Breast epithelium (tissue), 4 donors: ENCODE data around the gene RTN3. TPM values are rescaled to one million over a fixed set of nuclear protein-coding genes. Genes with fewer than 3 reads are reported as not detected.

Experiments used
- DNase-seq, 2 donors: peaks; one replicate each; pipeline ENCODE4 v3.0.0-alpha.2; 2019; ENCODE audit warnings: low spot score in 2 of 2
- H3K27ac ChIP-seq, 2 donors: fragments of 200-600 bp; sonication (generic) in 1 of 2; one replicate each; pipeline ENCODE4 v1.5.1; 2016 to 2019; ENCODE audit warnings: mild to moderate bottlenecking in 1 of 2
- H3K27me3 ChIP-seq, 2 donors: fragments of 200-600 bp; sonication (generic) in 1 of 2; one replicate each; pipeline versions ENCODE4 v1.5.1 to v1.6.0; 2017 to 2019; ENCODE audit warnings: control low read depth in 1 of 2, mild to moderate bottlenecking in 1 of 2
- H3K36me3 ChIP-seq: fragments of 200-600 bp; one replicate; pipeline ENCODE4 v1.5.1; 2019
- H3K4me1 ChIP-seq, 2 donors: fragments of 200-600 bp; sonication (generic); one replicate each; pipeline ENCODE4 v1.5.1; 2016 to 2019; ENCODE audit warnings: control low read depth in 1 of 2
- H3K4me3 ChIP-seq, 3 donors: fragments of 200-600 bp; sonication (generic); 1 replicate in 2 of 3; 2 replicates in 1 of 3; pipeline ENCODE4 v1.5.1; 2016 to 2019; ENCODE audit warnings: mild to moderate bottlenecking in 3 of 3, moderate library complexity in 2 of 3
- H3K9me3 ChIP-seq, 2 donors: fragments of 200-600 bp; sonication (generic) in 1 of 2; one replicate each; pipeline ENCODE4 v1.5.1; 2016 to 2019; ENCODE audit warnings: control low read depth in 1 of 2
- CTCF ChIP-seq, 3 donors: fragments of 450-650 bp; IDR thresholded peaks; one replicate each; pipeline ENCODE4 v1.5.1; 2016 to 2017; ENCODE audit warnings: antibody characterized with exemption in 3 of 3, mild to moderate bottlenecking in 3 of 3, moderate library complexity in 3 of 3
- POLR2A ChIP-seq: fragments of 450-650 bp; IDR thresholded peaks from one replicate; pipeline ENCODE4 v1.6.1; 2016; ENCODE audit warnings: antibody characterized with exemption, mild to moderate bottlenecking, moderate library complexity
- POLR2AphosphoS5 ChIP-seq, 3 donors: sonication (generic); formaldehyde crosslinking; IDR thresholded peaks; one replicate each; pipeline ENCODE4 v1.6.1; 2017; ENCODE audit warnings: antibody characterized with exemption in 3 of 3
- intact Hi-C: fragments of 100-400 bp; cut with DNase I; formaldehyde crosslinking; loops from one replicate; pipeline ENCODE4 v1.15.1; 2023; ENCODE audit warnings: low total_unique reads
- total RNA-seq, 3 donors: library from RNA; depleted of rRNA; stranded (reverse); fragments of >200 nt; gene quantifications; one replicate each; pipeline ENCODE4 v1.1.0, GENCODE V29; 2016

The RTN3 gene
- total RNA-seq, 3 donors from 2014 or later: 115 to 199 (median 162) TPM

DNA sequence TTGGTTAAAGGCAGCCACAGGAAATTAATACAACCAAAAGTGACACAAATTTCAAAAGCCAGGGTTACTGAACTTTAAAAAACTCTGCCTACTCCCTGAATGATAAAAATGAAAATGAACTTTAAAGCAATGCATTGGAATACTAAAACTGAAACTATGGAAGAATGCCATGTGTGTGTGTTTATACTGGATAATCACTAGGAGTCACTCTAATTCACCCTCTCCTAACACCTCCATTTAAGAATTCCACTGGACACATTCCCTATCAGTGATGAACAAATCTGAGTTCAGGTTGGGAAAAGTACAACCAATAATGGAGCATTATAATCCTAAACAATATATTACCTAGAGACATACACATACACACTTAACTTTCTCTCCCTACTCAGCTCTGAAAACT, 39.6 kb upstream of the RTN3 start:
- Histone ChIP-seq H3K27ac (no peak overlapping the region), H3K4me3 (no peak overlapping the region), H3K27me3 (no peaks in the 10 kb centered on the region), H3K4me1 (no peaks in the 10 kb centered on the region), H3K36me3 (peaks cover 8% of the 10 kb centered on the region), H3K9me3 (no peaks in the 10 kb centered on the region)
- DNase-seq: no peak
- no peak for TF ChIP-seq POLR2AphosphoS5 (IDR thresholded peaks at IDR 0.05)
- no peak for TF ChIP-seq CTCF (IDR thresholded peaks at IDR 0.05)
- no peak for TF ChIP-seq POLR2A
- intact Hi-C loops: no loop called here

DNA sequence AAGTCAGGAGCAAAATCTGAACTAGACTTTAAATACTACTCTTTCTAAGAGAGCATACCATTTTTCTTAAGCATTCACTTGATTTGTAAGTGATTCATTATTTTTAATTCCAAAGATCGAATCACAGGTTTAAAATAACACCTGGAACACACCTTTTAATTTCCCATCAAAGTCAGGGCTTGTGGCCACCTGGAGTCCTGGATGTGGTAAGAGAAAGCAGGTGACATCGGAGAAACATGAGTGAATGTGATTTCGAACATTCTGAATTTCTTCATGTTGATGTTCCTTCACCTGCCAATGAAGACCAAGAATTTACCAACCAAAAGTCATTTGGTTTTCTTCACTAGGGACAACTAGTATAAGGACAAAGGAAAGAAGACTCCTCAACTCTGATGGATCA, 38.1 kb upstream of the RTN3 start:
- Histone ChIP-seq H3K27me3 (no peaks in the 10 kb centered on the region), H3K36me3 (peaks cover 8% of the 10 kb centered on the region), H3K4me1 (no peaks in the 10 kb centered on the region), H3K9me3 (no peaks in the 10 kb centered on the region), H3K27ac (peak overlapping the region in 1 of 2 donors; percentile 50), H3K4me3 (no peak overlapping the region)
- intact Hi-C loops: no loop called here
- no peak for DNase-seq
- TF ChIP-seq CTCF (IDR thresholded peaks at IDR 0.05) (no peak), POLR2A (no peak), POLR2AphosphoS5 (IDR thresholded peaks at IDR 0.05) (no peak)

DNA sequence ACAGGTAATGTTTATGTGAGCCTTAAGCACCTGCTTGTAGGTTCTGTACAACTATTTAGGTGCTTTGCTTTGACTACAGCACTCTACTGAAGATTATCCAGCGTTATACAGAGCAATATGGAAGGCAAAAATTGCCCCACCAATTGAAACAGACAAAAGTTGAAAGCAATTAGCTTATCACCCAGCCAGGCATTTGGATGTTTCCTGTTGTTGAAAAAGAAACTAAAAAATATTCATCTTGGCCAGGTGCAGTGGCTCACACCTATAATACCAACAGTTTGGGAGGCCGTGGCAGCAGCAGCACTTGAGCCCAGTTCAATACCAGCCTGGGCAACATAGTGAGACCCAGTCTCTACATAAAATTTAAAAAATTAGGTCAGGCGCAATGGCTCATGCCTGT, 28.6 kb upstream of the RTN3 start:
- no peak for TF ChIP-seq POLR2A
- TF ChIP-seq POLR2AphosphoS5 (IDR thresholded peaks at IDR 0.05): no peak
- no peak for TF ChIP-seq CTCF (IDR thresholded peaks at IDR 0.05)
- Histone ChIP-seq H3K4me1 (no peaks in the 10 kb centered on the region), H3K36me3 (peaks cover 11% of the 10 kb centered on the region), H3K4me3 (no peak overlapping the region), H3K27me3 (no peaks in the 10 kb centered on the region), H3K27ac (no peak overlapping the region), H3K9me3 (no peaks in the 10 kb centered on the region)
- intact Hi-C loops: no loop called here
- DNase-seq: no peak

- H3K9me3 ChIP-seq: no peaks in the 10 kb centered on the region
- H3K27ac ChIP-seq: no peak overlapping the region
- no peak overlapping the region for H3K4me3 ChIP-seq
- intact Hi-C loops: no loop called here
- TF ChIP-seq CTCF (IDR thresholded peaks at IDR 0.05) (no peak), POLR2AphosphoS5 (IDR thresholded peaks at IDR 0.05) (no peak), POLR2A (no peak)
- no peaks in the 10 kb centered on the region for H3K36me3 ChIP-seq
- H3K4me1 ChIP-seq: peaks cover 0 to 4% of the 10 kb centered on the region in 2 donors
- DNase-seq: no peak
- no peaks in the 10 kb centered on the region for H3K27me3 ChIP-seq
These were observed 20.3 kb upstream of the RTN3 start for GRCh38 chr11:63660972-63661371.

DNA sequence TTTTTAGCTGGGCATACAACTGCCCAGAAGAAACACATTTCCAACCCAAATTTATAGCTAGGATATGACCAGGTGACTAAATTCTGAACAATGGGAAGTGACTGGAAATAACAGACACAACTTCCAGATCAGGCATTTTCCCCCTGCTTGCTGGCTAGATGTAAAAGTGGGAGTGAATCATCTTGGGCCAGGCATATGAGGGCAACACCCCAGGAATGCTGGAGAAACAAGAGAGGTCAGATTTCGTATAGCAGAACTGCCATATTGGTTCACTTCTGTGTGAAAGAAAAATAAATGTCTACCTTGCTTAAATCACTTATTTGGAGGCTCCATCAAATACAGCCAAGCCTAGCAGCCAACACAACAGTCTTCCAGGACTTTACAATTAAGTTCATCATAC, 17.5 kb upstream of the RTN3 start:
- TF ChIP-seq POLR2A: no peak
- TF ChIP-seq CTCF (IDR thresholded peaks at IDR 0.05): no peak
- no peak for TF ChIP-seq POLR2AphosphoS5 (IDR thresholded peaks at IDR 0.05)
- Histone ChIP-seq H3K4me3 (no peak overlapping the region), H3K27ac (no peak overlapping the region), H3K27me3 (no peaks in the 10 kb centered on the region), H3K36me3 (no peaks in the 10 kb centered on the region), H3K4me1 (peaks cover 0 to 12% of the 10 kb centered on the region in 2 donors), H3K9me3 (no peaks in the 10 kb centered on the region)
- no peak for DNase-seq
- intact Hi-C loops: no loop called here
